ENCODE measurements around the gene TNS3. TPM values are rescaled to one million over a fixed set of nuclear protein-coding genes. Genes with fewer than 3 reads are reported as not detected.

TNS3 gene
- total RNA-seq, 3 donors from 2014 or later, result 69.1 to 98.9 (median 69.9) TPM

GRCh38 chr7:47520406-47520805 lies 61.5 kb downstream of the TNS3 start:
- ATAC-seq (peak; percentile 15), DNase-seq (peak in 2 of 3 donors; percentile 30 to 46)
- intact Hi-C loops (cut with DNase I, micrococcal nuclease), result no loop called here
- no peak for TF ChIP-seq CTCF (IDR thresholded peaks at IDR 0.05)
- Histone ChIP-seq H3K9me3 (no peaks in the 10 kb centered on the region), H3K36me3 (ENCODE audit: low read depth) (no peaks in the 10 kb centered on the region), H3K4me1 (ENCODE audit: low read depth) (peaks cover 29% of the 10 kb centered on the region), H3K4me3 (no peak overlapping the region)

- intact Hi-C loops (cut with DNase I, micrococcal nuclease), result no loop called here
- Histone ChIP-seq H3K4me1 (ENCODE audit: low read depth) (peaks cover 34% of the 10 kb centered on the region), H3K9me3 (no peaks in the 10 kb centered on the region), H3K4me3 (no peak overlapping the region), H3K36me3 (ENCODE audit: low read depth) (no peaks in the 10 kb centered on the region)
- ATAC-seq (no peak), DNase-seq (peak in 1 of 3 donors; percentile 17)
- TF ChIP-seq CTCF (IDR thresholded peaks at IDR 0.05), result no peak
These were observed 63.1 kb downstream of the TNS3 start for GRCh38 chr7:47518827-47519226.

- intact Hi-C loops (cut with DNase I, micrococcal nuclease), result no loop called here
- DNase-seq (no peak), ATAC-seq (no peak)
- Histone ChIP-seq H3K4me1 (ENCODE audit: low read depth) (peaks cover 37% of the 10 kb centered on the region), H3K36me3 (ENCODE audit: low read depth) (no peaks in the 10 kb centered on the region), H3K4me3 (no peak overlapping the region), H3K9me3 (no peaks in the 10 kb centered on the region)
- no peak for TF ChIP-seq CTCF (IDR thresholded peaks at IDR 0.05)
These were observed 64.0 kb downstream of the TNS3 start for GRCh38 chr7:47517821-47518480.

- Histone ChIP-seq H3K4me1 (ENCODE audit: low read depth) (peaks cover 37% of the 10 kb centered on the region), H3K36me3 (ENCODE audit: low read depth) (no peaks in the 10 kb centered on the region), H3K4me3 (no peak overlapping the region), H3K9me3 (no peaks in the 10 kb centered on the region)
- DNase-seq, result peak in 2 of 3 donors; percentile 51 to 81
- intact Hi-C loops (cut with DNase I, micrococcal nuclease), result no loop called here
- ATAC-seq, result peak; percentile 72
- TF ChIP-seq CTCF (IDR thresholded peaks at IDR 0.05), result no peak
These were observed 64.8 kb downstream of the TNS3 start for GRCh38 chr7:47516985-47517600.

- H3K9me3 ChIP-seq, result no peaks in the 10 kb centered on the region
- ATAC-seq (no peak), DNase-seq (no peak)
- no peak overlapping the region for H3K4me3 ChIP-seq
- H3K36me3 ChIP-seq (ENCODE audit: low read depth), result no peaks in the 10 kb centered on the region
- intact Hi-C loops (cut with DNase I, micrococcal nuclease), result no loop called here
- peaks cover 37% of the 10 kb centered on the region for H3K4me1 ChIP-seq (ENCODE audit: low read depth)
- no peak for TF ChIP-seq CTCF (IDR thresholded peaks at IDR 0.05)
These were observed 65.5 kb downstream of the TNS3 start for GRCh38 chr7:47516386-47516785.

Measured in mucosa of descending colon (tissue), 3 donors.